MM.1S (cell line): ENCODE data around the gene SYNGR4.

Experiments
- CTCF ChIP-seq: fragments of 300-600 bp; sonication (generic); IDR thresholded peaks from 2 replicates; pipeline ENCODE4 v1.5.1; 2016; ENCODE audit warnings: antibody characterized with exemption, low read length, mixed read lengths
- EZH2 ChIP-seq: fragments of 300-600 bp; sonication (generic); optimal IDR thresholded peaks from 2 replicates; pipeline ENCODE3; 2017; ENCODE audit warnings: low read depth, mild to moderate bottlenecking, antibody characterized with exemption, low read length, mixed read lengths

- TF ChIP-seq CTCF (no peak), EZH2 (no peak)
These were observed 7.2 kb downstream of the SYNGR4 start for GRCh38 chr19:48371367-48371766.
